Measurements from ENCODE around the gene ARTN.
A peak's percentile ranks its signal among the peaks of the same experiment; 100 is the strongest.

ARTN gene

GRCh38 chr1:43913666-43914360 is 19.8 kb upstream of the ARTN start:
- no peak for TF ChIP-seq POLR2A (IDR thresholded peaks at IDR 0.05; ENCODE audit: extremely low read depth, insufficient read length)
- no peak for TF ChIP-seq CTCF (IDR thresholded peaks at IDR 0.05; ENCODE audit: low read depth, low read length)
- TF ChIP-seq MAX (IDR thresholded peaks at IDR 0.05; ENCODE audit: low read depth, low read length), result no peak
- no peak for TF ChIP-seq MYC (IDR thresholded peaks at IDR 0.05; ENCODE audit: low read depth, low read length)
- no peak overlapping the region for H3K4me3 ChIP-seq (ENCODE audit: low read depth, low read length)
- DNase-seq (ENCODE audit: low read depth), result no peak

GRCh38 chr1:43914576-43915525 is 18.8 kb upstream of the ARTN start:
- H3K4me3 ChIP-seq (ENCODE audit: low read depth, low read length), result no peak overlapping the region
- DNase-seq (ENCODE audit: low read depth), result no peak
- TF ChIP-seq MYC (IDR thresholded peaks at IDR 0.05; ENCODE audit: low read depth, low read length), result no peak
- no peak for TF ChIP-seq CTCF (IDR thresholded peaks at IDR 0.05; ENCODE audit: low read depth, low read length)
- TF ChIP-seq POLR2A (IDR thresholded peaks at IDR 0.05; ENCODE audit: extremely low read depth, insufficient read length), result no peak
- TF ChIP-seq MAX (IDR thresholded peaks at IDR 0.05; ENCODE audit: low read depth, low read length), result no peak

GRCh38 chr1:43919906-43920305 is 13.7 kb upstream of the ARTN start:
- no peak for TF ChIP-seq MYC (IDR thresholded peaks at IDR 0.05; ENCODE audit: low read depth, low read length)
- TF ChIP-seq MAX (IDR thresholded peaks at IDR 0.05; ENCODE audit: low read depth, low read length), result no peak
- TF ChIP-seq POLR2A (IDR thresholded peaks at IDR 0.05; ENCODE audit: extremely low read depth, insufficient read length), result no peak
- no peak for TF ChIP-seq CTCF (IDR thresholded peaks at IDR 0.05; ENCODE audit: low read depth, low read length)
- peak; percentile 75 for DNase-seq (ENCODE audit: low read depth)
- no peak overlapping the region for H3K4me3 ChIP-seq (ENCODE audit: low read depth, low read length)

DNA sequence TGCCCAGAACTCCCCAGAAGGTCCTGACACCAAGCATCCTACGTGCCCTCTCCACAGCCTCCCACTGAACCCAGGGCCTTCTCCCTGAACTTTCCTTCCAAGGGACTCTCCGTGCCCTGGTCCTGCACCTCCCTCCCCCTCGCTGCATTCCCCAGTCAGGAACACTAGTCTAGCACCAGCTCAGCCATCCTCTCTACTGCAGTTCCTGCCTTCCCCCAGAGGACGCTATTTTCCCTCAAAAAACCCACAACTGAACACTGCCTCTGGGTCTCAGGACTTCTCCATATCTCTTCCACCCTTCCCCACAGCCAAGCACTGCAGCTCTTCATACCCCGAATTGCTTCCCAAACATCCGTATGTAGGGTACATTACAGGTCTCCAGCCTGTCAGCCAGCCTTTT is 12.6 kb upstream of the ARTN start:
- no peak overlapping the region for H3K4me3 ChIP-seq (ENCODE audit: low read depth, low read length)
- TF ChIP-seq POLR2A (IDR thresholded peaks at IDR 0.05; ENCODE audit: extremely low read depth, insufficient read length) (no peak), MAX (IDR thresholded peaks at IDR 0.05; ENCODE audit: low read depth, low read length) (no peak), MYC (IDR thresholded peaks at IDR 0.05; ENCODE audit: low read depth, low read length) (no peak), CTCF (IDR thresholded peaks at IDR 0.05; ENCODE audit: low read depth, low read length) (no peak)
- DNase-seq (ENCODE audit: low read depth), result no peak

DNA sequence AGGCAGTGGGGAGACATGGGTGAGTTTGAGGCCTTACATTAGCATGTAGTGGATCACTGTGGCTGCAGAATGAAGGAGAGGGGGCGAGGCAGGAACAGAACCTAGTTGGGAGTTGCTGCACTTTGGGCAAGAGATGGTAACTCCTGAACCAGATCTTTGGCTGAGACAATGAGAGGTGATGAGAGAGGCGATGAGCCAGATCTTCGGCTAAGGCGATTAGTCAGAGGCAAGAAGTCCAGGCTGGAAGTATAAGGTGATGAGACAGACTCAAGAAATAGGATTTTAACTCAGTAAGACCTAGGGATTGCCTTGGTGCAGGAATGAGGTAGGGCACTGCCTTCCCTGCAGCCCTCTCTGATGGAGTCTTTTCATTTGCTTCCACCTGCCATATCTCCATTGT is 9.1 kb upstream of the ARTN start:
- no peak overlapping the region for H3K4me3 ChIP-seq (ENCODE audit: low read depth, low read length)
- no peak for TF ChIP-seq POLR2A (IDR thresholded peaks at IDR 0.05; ENCODE audit: extremely low read depth, insufficient read length)
- TF ChIP-seq MAX (IDR thresholded peaks at IDR 0.05; ENCODE audit: low read depth, low read length), result no peak
- no peak for TF ChIP-seq MYC (IDR thresholded peaks at IDR 0.05; ENCODE audit: low read depth, low read length)
- DNase-seq (ENCODE audit: low read depth), result no peak

DNA sequence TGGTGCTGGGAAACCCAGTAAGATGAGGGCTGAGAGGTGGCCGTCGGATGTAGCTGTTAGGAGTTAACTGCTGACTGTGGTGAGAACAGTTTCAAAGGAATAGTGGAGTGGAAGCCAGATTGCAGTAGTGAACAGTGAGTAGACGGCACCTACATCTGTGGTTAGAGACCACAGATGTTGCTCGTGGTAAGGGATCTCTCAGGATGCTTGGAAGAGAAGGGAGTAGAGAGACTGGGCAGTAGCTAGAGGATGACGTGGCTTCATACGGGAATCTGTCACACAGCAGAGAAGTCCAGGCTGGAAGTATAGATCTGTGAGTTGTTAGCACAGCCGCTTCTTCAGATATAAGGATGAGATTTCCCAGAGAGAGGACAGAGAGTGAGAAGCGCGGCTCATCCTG is 7.8 kb upstream of the ARTN start:
- TF ChIP-seq CTCF (IDR thresholded peaks at IDR 0.05; ENCODE audit: low read depth, low read length) (no peak), POLR2A (IDR thresholded peaks at IDR 0.05; ENCODE audit: extremely low read depth, insufficient read length) (no peak)
- H3K4me3 ChIP-seq (ENCODE audit: low read depth, low read length), result no peak overlapping the region
- no peak for DNase-seq (ENCODE audit: low read depth)
